Spinal cord (tissue), 10 donors: Measurements from ENCODE around the gene PNPLA3. TPM values are rescaled to one million over a fixed set of nuclear protein-coding genes. Genes with fewer than 3 reads are reported as not detected.

ENCODE experiments used
- DNase-seq, 6 donors: peaks; one replicate each; pipeline versions ENCODE4 v3.0.0 to v3.0.0-alpha.2; 2013 to 2015; ENCODE audit warnings: low spot score in 6 of 6, low read depth in 4 of 6
- H3K27ac ChIP-seq: one replicate; pipeline ENCODE4 v1.5.1; 2013; ENCODE audit warnings: low read depth, low read length, control low read depth
- H3K27me3 ChIP-seq: one replicate; pipeline ENCODE4 v1.6.1; 2013; ENCODE audit warnings: low read length; ENCODE audit not compliant: control insufficient read depth, insufficient read depth
- H3K36me3 ChIP-seq: one replicate; pipeline ENCODE4 v1.6.1; 2013; ENCODE audit warnings: low read length; ENCODE audit not compliant: control insufficient read depth, insufficient read depth
- H3K4me1 ChIP-seq: one replicate; pipeline ENCODE4 v1.6.1; 2013; ENCODE audit warnings: low read length; ENCODE audit not compliant: control insufficient read depth, insufficient read depth
- H3K4me3 ChIP-seq: one replicate; pipeline ENCODE4 v1.5.1; 2013; ENCODE audit warnings: low read depth, low read length, control low read depth
- H3K9me3 ChIP-seq: one replicate; pipeline ENCODE4 v1.6.1; 2013; ENCODE audit warnings: low read length; ENCODE audit not compliant: control insufficient read depth, insufficient read depth
- WGBS: methylation state at CpG from one replicate; pipeline ENCODE4 v1.1.5; 2013; ENCODE audit warnings: missing lambda C conversion rate; ENCODE audit not compliant: insufficient coverage; 5-methylcytosine and 5-hydroxymethylcytosine counted together
- polyA plus RNA-seq, 2 donors: library from polyadenylated mRNA; unstranded; fragments of 120-200 nt; gene quantifications; one replicate each; pipeline ENCODE4 v1.2.1, GENCODE V29; 2013; ENCODE audit not compliant: insufficient read length in 2 of 2
- total RNA-seq, 2 donors: library from RNA; depleted of rRNA in 1 of 2; stranded (reverse); fragments of 120-200 nt in 1 of 2; fragments of >200 nt in 1 of 2; gene quantifications; one replicate each; pipeline versions ENCODE4 v1.2.3 to v1.2.4, GENCODE V29; 2013 to 2014
- donor health status: healthy.

PNPLA3 gene
- total and polyA plus RNA-seq, 4 donors: 2.6 to 12.1 (median 8.0) TPM

- no peak for DNase-seq
- peaks cover 30% of the 10 kb centered on the region for H3K4me1 ChIP-seq
- H3K27me3 ChIP-seq: no peaks in the 10 kb centered on the region
- peaks cover 77% of the 10 kb centered on the region for H3K36me3 ChIP-seq
- 90% methylated on average over 15 of the region's 15 CpGs for WGBS
- H3K4me3 ChIP-seq: no peak overlapping the region
- no peak overlapping the region for H3K27ac ChIP-seq
- H3K9me3 ChIP-seq: no peaks in the 10 kb centered on the region
Measured at GRCh38 chr22:43995057-43995685, 71.6 kb downstream of the PNPLA3 start.

GRCh38 chr22:43995798-43996169, 72.2 kb downstream of the PNPLA3 start:
- no peak for DNase-seq
- Histone ChIP-seq H3K36me3 (peaks cover 71% of the 10 kb centered on the region), H3K9me3 (no peaks in the 10 kb centered on the region), H3K4me1 (peaks cover 30% of the 10 kb centered on the region), H3K4me3 (no peak overlapping the region), H3K27ac (no peak overlapping the region), H3K27me3 (no peaks in the 10 kb centered on the region)
- no CpG with 5 or more reads among the region's 10 CpGs for WGBS

- H3K4me3 ChIP-seq: no peak overlapping the region
- peaks cover 30% of the 10 kb centered on the region for H3K4me1 ChIP-seq
- DNase-seq: no peak
- H3K27ac ChIP-seq: no peak overlapping the region
- peaks cover 65% of the 10 kb centered on the region for H3K36me3 ChIP-seq
- 89% methylated on average over 38 of the region's 45 CpGs for WGBS
- no peaks in the 10 kb centered on the region for H3K27me3 ChIP-seq
- no peaks in the 10 kb centered on the region for H3K9me3 ChIP-seq
Measured at GRCh38 chr22:43996170-43996980, 72.8 kb downstream of the PNPLA3 start.

- Histone ChIP-seq H3K9me3 (no peaks in the 10 kb centered on the region), H3K36me3 (peaks cover 61% of the 10 kb centered on the region)
- 67% methylated on average over 5 of the region's 8 CpGs for WGBS
Measured at GRCh38 chr22:43996981-43997265, 73.3 kb downstream of the PNPLA3 start.

More at GRCh38 chr22:43996981-43997265, 73.3 kb downstream of the PNPLA3 start:
- no peak overlapping the region for H3K27ac ChIP-seq
- H3K27me3 ChIP-seq: no peaks in the 10 kb centered on the region
- no peak overlapping the region for H3K4me3 ChIP-seq
- H3K4me1 ChIP-seq: peaks cover 32% of the 10 kb centered on the region
- no peak for DNase-seq

Other genes starting within 250 kb of the PNPLA3 start
- 1 to 10 TPM; 5.9 to 9.1 TPM for gene EFCAB6, start 111.5 kb upstream of the PNPLA3 start, total RNA-seq
- gene EFCAB6, start 111.5 kb upstream of the PNPLA3 start, polyA plus RNA-seq: 1 to 10 TPM; 2.8 to 3.0 TPM
- 10 to 100 TPM; 15.7 to 66.8 TPM for gene SULT4A1, start 61.3 kb upstream of the PNPLA3 start, total RNA-seq
- gene SULT4A1, start 61.3 kb upstream of the PNPLA3 start, polyA plus RNA-seq: 10 to 100 TPM; 86.7 to 90.2 TPM
- under 1 TPM; 0.10 to 0.22 TPM for gene PNPLA5, start 31.8 kb upstream of the PNPLA3 start, total RNA-seq
- gene PNPLA5, start 31.8 kb upstream of the PNPLA3 start, polyA plus RNA-seq: under 1 TPM; 0.30 to 0.87 TPM
- 10 to 100 TPM; 39.3 to 42.0 TPM for gene SAMM50, start 31.6 kb downstream of the PNPLA3 start, total RNA-seq
- 10 to 100 TPM; 64.6 to 70.1 TPM for gene SAMM50, start 31.6 kb downstream of the PNPLA3 start, polyA plus RNA-seq
- 10 to 100 TPM in 1 of 2 donors, 1 to 10 TPM in 1; 9.7 to 19.8 TPM for gene PARVB, start 100.5 kb downstream of the PNPLA3 start, total RNA-seq
- 10 to 100 TPM; 18.0 to 26.0 TPM for gene PARVB, start 100.5 kb downstream of the PNPLA3 start, polyA plus RNA-seq